Ascending aorta (tissue), 2 donors: ENCODE results near the gene KRT37. TPM values are rescaled to one million over a fixed set of nuclear protein-coding genes. Genes with fewer than 3 reads are reported as not detected.
"Not testable (repeated sequence)": the region's sequence is repeated elsewhere in the genome, so short reads cannot be mapped to it uniquely, and the experiment has no call there.

Experiments used
- DNase-seq, 2 donors: peaks; one replicate each; pipeline ENCODE4 v3.0.0-alpha.2; 2019; ENCODE audit warnings: low spot score in 2 of 2
- H3K27ac ChIP-seq, 2 donors: fragments of 200-600 bp; sonication (generic); one replicate each; pipeline ENCODE4 v1.5.1; 2016 to 2017; ENCODE audit warnings: mild to moderate bottlenecking in 1 of 2
- H3K27me3 ChIP-seq: fragments of 200-600 bp; sonication (generic); one replicate; pipeline ENCODE4 v1.5.1; 2017
- H3K36me3 ChIP-seq, 2 donors: fragments of 200-600 bp; sonication (generic); one replicate each; pipeline ENCODE4 v1.5.1; 2016
- H3K4me1 ChIP-seq, 2 donors: fragments of 200-600 bp; sonication (generic); one replicate each; pipeline ENCODE4 v1.5.1; 2016 to 2017; ENCODE audit warnings: mild to moderate bottlenecking in 1 of 2
- H3K4me3 ChIP-seq, 2 donors: fragments of 200-600 bp; sonication (generic); one replicate each; pipeline ENCODE4 v1.5.1; 2016 to 2017; ENCODE audit warnings: mild to moderate bottlenecking in 1 of 2
- H3K9me3 ChIP-seq, 2 donors: fragments of 200-600 bp; sonication (generic); one replicate each; pipeline ENCODE4 v1.5.1; 2016
- CTCF ChIP-seq, 3 experiments: fragments of 200-600 bp in 2 of 3; fragments of 450-650 bp in 1 of 3; sonication (generic) in 2 of 3; IDR thresholded peaks; one replicate each; pipeline ENCODE4 v1.5.1; 2016 to 2019; ENCODE audit warnings: antibody characterized with exemption in 3 of 3, mild to moderate bottlenecking in 1 of 3, moderate library complexity in 1 of 3
- intact Hi-C: fragments of 100-400 bp; cut with DNase I; formaldehyde crosslinking; loops from one replicate; pipeline ENCODE4 v1.15.1; 2023
- total RNA-seq: library from RNA; depleted of rRNA; stranded (reverse); fragments of >200 nt; gene quantifications from one replicate; pipeline ENCODE4 v1.1.0, GENCODE V29; 2016

Gene KRT37
- total RNA-seq, 1 donor from 2014 or later = not detected

GRCh38 chr17:41437254-41437653 is 12.9 kb upstream of the KRT37 start:
- DNase-seq = no peak
- no peak overlapping the region for H3K27ac ChIP-seq
- no peak overlapping the region for H3K4me3 ChIP-seq
- no peaks in the 10 kb centered on the region for H3K9me3 ChIP-seq
- TF ChIP-seq CTCF (IDR thresholded peaks at IDR 0.05) = no peak
- H3K4me1 ChIP-seq = no peaks in the 10 kb centered on the region
- intact Hi-C loops = loop anchor here (5.0 kb wide), 1 partner anchor 540 kb away; no protein-coding TSS in a partner anchor
- H3K27me3 ChIP-seq = no peaks in the 10 kb centered on the region
- H3K36me3 ChIP-seq = no peaks in the 10 kb centered on the region

- H3K27ac ChIP-seq = no peak overlapping the region
- DNase-seq = no peak
- H3K4me1 ChIP-seq = no peaks in the 10 kb centered on the region
- H3K36me3 ChIP-seq = no peaks in the 10 kb centered on the region
- TF ChIP-seq CTCF (IDR thresholded peaks at IDR 0.05) = no peak
- H3K27me3 ChIP-seq = no peaks in the 10 kb centered on the region
- no peak overlapping the region for H3K4me3 ChIP-seq
- no peaks in the 10 kb centered on the region for H3K9me3 ChIP-seq
- intact Hi-C loops = no loop called here
Measured at GRCh38 chr17:41434415-41434814, 10.0 kb upstream of the KRT37 start.

GRCh38 chr17:41434005-41434404 is 9.6 kb upstream of the KRT37 start:
- intact Hi-C loops = no loop called here
- Histone ChIP-seq H3K36me3 (no peaks in the 10 kb centered on the region), H3K9me3 (no peaks in the 10 kb centered on the region), H3K4me3 (no peak overlapping the region), H3K4me1 (no peaks in the 10 kb centered on the region), H3K27me3 (no peaks in the 10 kb centered on the region), H3K27ac (no peak overlapping the region)
- DNase-seq = no peak
- no peak for TF ChIP-seq CTCF (IDR thresholded peaks at IDR 0.05)

GRCh38 chr17:41433586-41433985 is 9.2 kb upstream of the KRT37 start:
- no peaks in the 10 kb centered on the region for H3K27me3 ChIP-seq
- H3K27ac ChIP-seq = no peak overlapping the region
- H3K4me1 ChIP-seq = no peaks in the 10 kb centered on the region
- no peak overlapping the region for H3K4me3 ChIP-seq
- no peaks in the 10 kb centered on the region for H3K36me3 ChIP-seq
- TF ChIP-seq CTCF (IDR thresholded peaks at IDR 0.05) = no peak
- DNase-seq = no peak
- intact Hi-C loops = no loop called here
- H3K9me3 ChIP-seq = no peaks in the 10 kb centered on the region

GRCh38 chr17:41430376-41430775 is 6.0 kb upstream of the KRT37 start:
- H3K27me3 ChIP-seq, H3K27ac ChIP-seq, DNase-seq, intact Hi-C loops, H3K4me3 ChIP-seq, H3K9me3 ChIP-seq, H3K4me1 ChIP-seq, H3K36me3 ChIP-seq: not testable (repeated sequence)

- no peaks in the 10 kb centered on the region for H3K4me1 ChIP-seq
- H3K36me3 ChIP-seq = no peaks in the 10 kb centered on the region
- no peak overlapping the region for H3K4me3 ChIP-seq
- no peak overlapping the region for H3K27ac ChIP-seq
- TF ChIP-seq CTCF (IDR thresholded peaks at IDR 0.05) = no peak
- no peaks in the 10 kb centered on the region for H3K27me3 ChIP-seq
- no peak for DNase-seq
- intact Hi-C loops = no loop called here
- H3K9me3 ChIP-seq = no peaks in the 10 kb centered on the region
Measured at GRCh38 chr17:41429667-41430066, 5.3 kb upstream of the KRT37 start.
